ENCODE results near the gene RIOK3.

DNA sequence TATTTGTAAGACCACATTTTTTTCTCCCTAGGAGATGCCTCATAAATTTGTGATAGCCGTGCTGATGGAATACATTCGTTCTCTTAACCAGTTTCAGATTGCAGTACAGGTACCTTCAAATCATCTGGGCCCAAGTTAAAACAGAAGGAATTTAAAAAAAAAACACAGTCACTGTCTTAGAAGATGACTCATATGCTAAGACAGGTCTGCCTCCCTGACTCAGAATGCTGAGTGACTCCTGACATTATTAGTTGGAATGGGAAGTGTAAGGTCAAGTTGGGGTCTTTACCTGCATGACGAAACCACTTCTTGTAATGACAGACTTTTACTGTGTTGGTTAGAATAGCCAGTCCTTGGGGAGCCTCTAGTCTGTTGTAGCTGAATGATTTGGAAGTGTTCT is 76.5 kb downstream of the RIOK3 start:
- TF ChIP-seq, protein P1, sequence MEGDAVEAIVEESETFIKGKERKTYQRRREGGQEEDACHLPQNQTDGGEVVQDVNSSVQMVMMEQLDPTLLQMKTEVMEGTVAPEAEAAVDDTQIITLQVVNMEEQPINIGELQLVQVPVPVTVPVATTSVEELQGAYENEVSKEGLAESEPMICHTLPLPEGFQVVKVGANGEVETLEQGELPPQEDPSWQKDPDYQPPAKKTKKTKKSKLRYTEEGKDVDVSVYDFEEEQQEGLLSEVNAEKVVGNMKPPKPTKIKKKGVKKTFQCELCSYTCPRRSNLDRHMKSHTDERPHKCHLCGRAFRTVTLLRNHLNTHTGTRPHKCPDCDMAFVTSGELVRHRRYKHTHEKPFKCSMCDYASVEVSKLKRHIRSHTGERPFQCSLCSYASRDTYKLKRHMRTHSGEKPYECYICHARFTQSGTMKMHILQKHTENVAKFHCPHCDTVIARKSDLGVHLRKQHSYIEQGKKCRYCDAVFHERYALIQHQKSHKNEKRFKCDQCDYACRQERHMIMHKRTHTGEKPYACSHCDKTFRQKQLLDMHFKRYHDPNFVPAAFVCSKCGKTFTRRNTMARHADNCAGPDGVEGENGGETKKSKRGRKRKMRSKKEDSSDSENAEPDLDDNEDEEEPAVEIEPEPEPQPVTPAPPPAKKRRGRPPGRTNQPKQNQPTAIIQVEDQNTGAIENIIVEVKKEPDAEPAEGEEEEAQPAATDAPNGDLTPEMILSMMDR (IDR thresholded peaks at IDR 0.05) = no peak
- TF ChIP-seq, protein P2, sequence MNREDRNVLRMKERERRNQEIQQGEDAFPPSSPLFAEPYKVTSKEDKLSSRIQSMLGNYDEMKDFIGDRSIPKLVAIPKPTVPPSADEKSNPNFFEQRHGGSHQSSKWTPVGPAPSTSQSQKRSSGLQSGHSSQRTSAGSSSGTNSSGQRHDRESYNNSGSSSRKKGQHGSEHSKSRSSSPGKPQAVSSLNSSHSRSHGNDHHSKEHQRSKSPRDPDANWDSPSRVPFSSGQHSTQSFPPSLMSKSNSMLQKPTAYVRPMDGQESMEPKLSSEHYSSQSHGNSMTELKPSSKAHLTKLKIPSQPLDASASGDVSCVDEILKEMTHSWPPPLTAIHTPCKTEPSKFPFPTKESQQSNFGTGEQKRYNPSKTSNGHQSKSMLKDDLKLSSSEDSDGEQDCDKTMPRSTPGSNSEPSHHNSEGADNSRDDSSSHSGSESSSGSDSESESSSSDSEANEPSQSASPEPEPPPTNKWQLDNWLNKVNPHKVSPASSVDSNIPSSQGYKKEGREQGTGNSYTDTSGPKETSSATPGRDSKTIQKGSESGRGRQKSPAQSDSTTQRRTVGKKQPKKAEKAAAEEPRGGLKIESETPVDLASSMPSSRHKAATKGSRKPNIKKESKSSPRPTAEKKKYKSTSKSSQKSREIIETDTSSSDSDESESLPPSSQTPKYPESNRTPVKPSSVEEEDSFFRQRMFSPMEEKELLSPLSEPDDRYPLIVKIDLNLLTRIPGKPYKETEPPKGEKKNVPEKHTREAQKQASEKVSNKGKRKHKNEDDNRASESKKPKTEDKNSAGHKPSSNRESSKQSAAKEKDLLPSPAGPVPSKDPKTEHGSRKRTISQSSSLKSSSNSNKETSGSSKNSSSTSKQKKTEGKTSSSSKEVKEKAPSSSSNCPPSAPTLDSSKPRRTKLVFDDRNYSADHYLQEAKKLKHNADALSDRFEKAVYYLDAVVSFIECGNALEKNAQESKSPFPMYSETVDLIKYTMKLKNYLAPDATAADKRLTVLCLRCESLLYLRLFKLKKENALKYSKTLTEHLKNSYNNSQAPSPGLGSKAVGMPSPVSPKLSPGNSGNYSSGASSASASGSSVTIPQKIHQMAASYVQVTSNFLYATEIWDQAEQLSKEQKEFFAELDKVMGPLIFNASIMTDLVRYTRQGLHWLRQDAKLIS (CRISPR knock-in tag; IDR thresholded peaks at IDR 0.05; ENCODE audit: borderline replicate concordance) = no peak
- no peak for TF ChIP-seq PRRX2 (CRISPR knock-in tag; IDR thresholded peaks at IDR 0.05)
- TF ChIP-seq, protein P3, sequence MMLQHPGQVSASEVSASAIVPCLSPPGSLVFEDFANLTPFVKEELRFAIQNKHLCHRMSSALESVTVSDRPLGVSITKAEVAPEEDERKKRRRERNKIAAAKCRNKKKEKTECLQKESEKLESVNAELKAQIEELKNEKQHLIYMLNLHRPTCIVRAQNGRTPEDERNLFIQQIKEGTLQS (CRISPR knock-in tag; conservative IDR thresholded peaks at IDR 0.05) = no peak
- TF ChIP-seq ZNF121 (CRISPR knock-in tag; IDR thresholded peaks at IDR 0.05) = no peak
- TF ChIP-seq CBFB (CRISPR knock-in tag; IDR thresholded peaks at IDR 0.05; ENCODE audit: low read depth) = no peak
- TF ChIP-seq, protein P4, sequence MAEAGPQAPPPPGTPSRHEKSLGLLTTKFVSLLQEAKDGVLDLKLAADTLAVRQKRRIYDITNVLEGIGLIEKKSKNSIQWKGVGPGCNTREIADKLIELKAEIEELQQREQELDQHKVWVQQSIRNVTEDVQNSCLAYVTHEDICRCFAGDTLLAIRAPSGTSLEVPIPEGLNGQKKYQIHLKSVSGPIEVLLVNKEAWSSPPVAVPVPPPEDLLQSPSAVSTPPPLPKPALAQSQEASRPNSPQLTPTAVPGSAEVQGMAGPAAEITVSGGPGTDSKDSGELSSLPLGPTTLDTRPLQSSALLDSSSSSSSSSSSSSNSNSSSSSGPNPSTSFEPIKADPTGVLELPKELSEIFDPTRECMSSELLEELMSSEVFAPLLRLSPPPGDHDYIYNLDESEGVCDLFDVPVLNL (CRISPR knock-in tag; IDR thresholded peaks at IDR 0.05; ENCODE audit: borderline replicate concordance, low read depth) = no peak
- TF ChIP-seq GRHL2 (CRISPR knock-in tag; IDR thresholded peaks at IDR 0.05; ENCODE audit: insufficient replicate concordance, severe bottlenecking) = no peak
- no peak for TF ChIP-seq SMAD3 (CRISPR knock-in tag; IDR thresholded peaks at IDR 0.05; ENCODE audit: borderline replicate concordance)
- no peak for TF ChIP-seq ZNF263 (CRISPR knock-in tag; IDR thresholded peaks at IDR 0.05; ENCODE audit: low read depth)
- TF ChIP-seq, protein P5, sequence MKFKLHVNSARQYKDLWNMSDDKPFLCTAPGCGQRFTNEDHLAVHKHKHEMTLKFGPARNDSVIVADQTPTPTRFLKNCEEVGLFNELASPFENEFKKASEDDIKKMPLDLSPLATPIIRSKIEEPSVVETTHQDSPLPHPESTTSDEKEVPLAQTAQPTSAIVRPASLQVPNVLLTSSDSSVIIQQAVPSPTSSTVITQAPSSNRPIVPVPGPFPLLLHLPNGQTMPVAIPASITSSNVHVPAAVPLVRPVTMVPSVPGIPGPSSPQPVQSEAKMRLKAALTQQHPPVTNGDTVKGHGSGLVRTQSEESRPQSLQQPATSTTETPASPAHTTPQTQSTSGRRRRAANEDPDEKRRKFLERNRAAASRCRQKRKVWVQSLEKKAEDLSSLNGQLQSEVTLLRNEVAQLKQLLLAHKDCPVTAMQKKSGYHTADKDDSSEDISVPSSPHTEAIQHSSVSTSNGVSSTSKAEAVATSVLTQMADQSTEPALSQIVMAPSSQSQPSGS (CRISPR knock-in tag; IDR thresholded peaks at IDR 0.05; ENCODE audit: borderline replicate concordance, low read depth) = no peak
- TF ChIP-seq, protein P6, sequence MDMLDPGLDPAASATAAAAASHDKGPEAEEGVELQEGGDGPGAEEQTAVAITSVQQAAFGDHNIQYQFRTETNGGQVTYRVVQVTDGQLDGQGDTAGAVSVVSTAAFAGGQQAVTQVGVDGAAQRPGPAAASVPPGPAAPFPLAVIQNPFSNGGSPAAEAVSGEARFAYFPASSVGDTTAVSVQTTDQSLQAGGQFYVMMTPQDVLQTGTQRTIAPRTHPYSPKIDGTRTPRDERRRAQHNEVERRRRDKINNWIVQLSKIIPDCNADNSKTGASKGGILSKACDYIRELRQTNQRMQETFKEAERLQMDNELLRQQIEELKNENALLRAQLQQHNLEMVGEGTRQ (CRISPR knock-in tag; IDR thresholded peaks at IDR 0.05) = no peak
